DOHH2 (cell line): ENCODE measurements around the gene GLCCI1.

Experiments used
- H3F3A ChIP-seq: fragments of 200-600 bp; sonication (generic), shearing (Covaris generic); 2 replicates; pipeline ENCODE4 v1.6.0; 2016; ENCODE audit warnings: antibody characterized with exemption, mild to moderate bottlenecking; ENCODE audit not compliant: control insufficient read depth, insufficient read depth
- H3K27ac ChIP-seq: fragments of 200-600 bp; sonication (generic); 2 replicates; pipeline ENCODE4 v1.5.1; 2014; ENCODE audit warnings: low read depth, mild to moderate bottlenecking, low read length, moderate library complexity
- H3K27me3 ChIP-seq: fragments of 200-600 bp; sonication (generic); 2 replicates; pipeline ENCODE4 v1.6.1; 2014; ENCODE audit warnings: mild to moderate bottlenecking, low read length, mixed read lengths; ENCODE audit not compliant: control insufficient read depth
- H3K36me3 ChIP-seq: fragments of 200-600 bp; sonication (generic); 2 replicates; pipeline ENCODE4 v1.6.1; 2014; ENCODE audit warnings: mild to moderate bottlenecking, low read length, moderate library complexity, mixed read lengths; ENCODE audit not compliant: control insufficient read depth
- H3K4me1 ChIP-seq: fragments of 200-600 bp; sonication (generic); 2 replicates; pipeline ENCODE4 v1.6.1; 2014; ENCODE audit warnings: mild to moderate bottlenecking, low read length, mixed read lengths; ENCODE audit not compliant: control insufficient read depth
- H3K4me2 ChIP-seq: fragments of 200-600 bp; sonication (generic); 2 replicates; pipeline ENCODE4 v1.6.0; 2014; ENCODE audit warnings: mild to moderate bottlenecking, low read length, moderate library complexity
- H3K4me3 ChIP-seq: fragments of 200-600 bp; sonication (generic); 2 replicates; pipeline ENCODE4 v1.5.1; 2014; ENCODE audit warnings: mild to moderate bottlenecking, low read length, mixed read lengths
- H3K79me2 ChIP-seq: fragments of 200-600 bp; sonication (generic); 2 replicates; pipeline ENCODE4 v1.6.1; 2014; ENCODE audit warnings: mild to moderate bottlenecking, low read length, mixed read lengths; ENCODE audit not compliant: control insufficient read depth
- H3K9me2 ChIP-seq: fragments of 200-600 bp; sonication (generic); replicated peaks from 2 replicates; pipeline ENCODE4 v1.6.1; 2014; ENCODE audit warnings: mild to moderate bottlenecking, low read length, mixed read lengths; ENCODE audit not compliant: control insufficient read depth
- H3K9me3 ChIP-seq: fragments of 200-600 bp; sonication (generic); 2 replicates; pipeline ENCODE4 v1.6.1; 2014; ENCODE audit warnings: antibody characterized with exemption, low read length, mixed read lengths; ENCODE audit not compliant: control insufficient read depth, insufficient read depth
- H4K20me1 ChIP-seq: fragments of 200-600 bp; sonication (generic); 2 replicates; pipeline ENCODE4 v1.6.0; 2014; ENCODE audit warnings: low read depth, mild to moderate bottlenecking, antibody characterized with exemption, low read length, moderate library complexity; ENCODE audit not compliant: control insufficient read depth, insufficient read depth
- EZH2phosphoT487 ChIP-seq: fragments of 200-600 bp; sonication (generic); IDR thresholded peaks from 2 replicates; pipeline ENCODE4 v1.6.1; 2017; ENCODE audit warnings: borderline replicate concordance, mild to moderate bottlenecking, antibody characterized with exemption, low read length, moderate library complexity, mixed read lengths
- TF ChIP-seq, protein P1 (sequence below): fragments of 200-600 bp; sonication (generic); IDR thresholded peaks from one replicate; pipeline ENCODE4 v1.5.1; 2014; ENCODE audit warnings: antibody characterized with exemption, mild to moderate bottlenecking, low read depth, low read length; ENCODE audit not compliant: poor library complexity, severe bottlenecking

The GLCCI1 gene

GRCh38 chr7:8063706-8064297 is 95.2 kb downstream of the GLCCI1 start:
- H3K27me3 ChIP-seq = no peaks in the 10 kb centered on the region
- no peak overlapping the region for H3K4me3 ChIP-seq
- H3K9me3 ChIP-seq = no peaks in the 10 kb centered on the region
- peaks cover 49% of the 10 kb centered on the region for H3K79me2 ChIP-seq
- no peak overlapping the region for H3K27ac ChIP-seq
- no peaks in the 10 kb centered on the region for H3K9me2 ChIP-seq
- H3K4me2 ChIP-seq = no peak overlapping the region
- no peaks in the 10 kb centered on the region for H3K4me1 ChIP-seq
- H3F3A ChIP-seq = no peaks in the 10 kb centered on the region
- TF ChIP-seq, protein P1, sequence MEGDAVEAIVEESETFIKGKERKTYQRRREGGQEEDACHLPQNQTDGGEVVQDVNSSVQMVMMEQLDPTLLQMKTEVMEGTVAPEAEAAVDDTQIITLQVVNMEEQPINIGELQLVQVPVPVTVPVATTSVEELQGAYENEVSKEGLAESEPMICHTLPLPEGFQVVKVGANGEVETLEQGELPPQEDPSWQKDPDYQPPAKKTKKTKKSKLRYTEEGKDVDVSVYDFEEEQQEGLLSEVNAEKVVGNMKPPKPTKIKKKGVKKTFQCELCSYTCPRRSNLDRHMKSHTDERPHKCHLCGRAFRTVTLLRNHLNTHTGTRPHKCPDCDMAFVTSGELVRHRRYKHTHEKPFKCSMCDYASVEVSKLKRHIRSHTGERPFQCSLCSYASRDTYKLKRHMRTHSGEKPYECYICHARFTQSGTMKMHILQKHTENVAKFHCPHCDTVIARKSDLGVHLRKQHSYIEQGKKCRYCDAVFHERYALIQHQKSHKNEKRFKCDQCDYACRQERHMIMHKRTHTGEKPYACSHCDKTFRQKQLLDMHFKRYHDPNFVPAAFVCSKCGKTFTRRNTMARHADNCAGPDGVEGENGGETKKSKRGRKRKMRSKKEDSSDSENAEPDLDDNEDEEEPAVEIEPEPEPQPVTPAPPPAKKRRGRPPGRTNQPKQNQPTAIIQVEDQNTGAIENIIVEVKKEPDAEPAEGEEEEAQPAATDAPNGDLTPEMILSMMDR = no peak
- TF ChIP-seq EZH2phosphoT487 = no peak
- H3K36me3 ChIP-seq = peaks cover 65% of the 10 kb centered on the region
- no peaks in the 10 kb centered on the region for H4K20me1 ChIP-seq

GRCh38 chr7:8064828-8065227 is 96.2 kb downstream of the GLCCI1 start:
- Histone ChIP-seq H3K4me2 (no peak overlapping the region), H3K9me3 (no peaks in the 10 kb centered on the region), H4K20me1 (no peaks in the 10 kb centered on the region), H3K4me1 (no peaks in the 10 kb centered on the region), H3K4me3 (no peak overlapping the region), H3K36me3 (peaks cover 63% of the 10 kb centered on the region), H3K27ac (no peak overlapping the region), H3K79me2 (peaks cover 52% of the 10 kb centered on the region), H3K27me3 (no peaks in the 10 kb centered on the region), H3F3A (no peaks in the 10 kb centered on the region), H3K9me2 (no peaks in the 10 kb centered on the region)
- TF ChIP-seq, protein P1 = no peak
- no peak for TF ChIP-seq EZH2phosphoT487

- Histone ChIP-seq H3K9me2 (no peaks in the 10 kb centered on the region), H3K27ac (no peak overlapping the region), H3K4me1 (no peaks in the 10 kb centered on the region), H3F3A (no peaks in the 10 kb centered on the region), H4K20me1 (no peaks in the 10 kb centered on the region), H3K36me3 (peaks cover 60% of the 10 kb centered on the region), H3K4me2 (no peak overlapping the region), H3K79me2 (peaks cover 52% of the 10 kb centered on the region), H3K4me3 (no peak overlapping the region), H3K9me3 (no peaks in the 10 kb centered on the region), H3K27me3 (no peaks in the 10 kb centered on the region)
- TF ChIP-seq, protein P1 = no peak
- TF ChIP-seq EZH2phosphoT487 = no peak
Observed at GRCh38 chr7:8065356-8065813, 96.8 kb downstream of the GLCCI1 start.
